Stimulated activated CD4-positive, alpha-beta T cell treated with anti-CD3 and anti-CD28 coated beads, Interleukin-15, amount 100 ng/mL, for 48 hours (primary cell): Measurements from ENCODE around the gene GRXCR2.
"Not testable (repeated sequence)": the region's sequence is repeated elsewhere in the genome, so short reads cannot be mapped to it uniquely, and the experiment has no call there.

Source experiments
- DNase-seq, 2 donors: peaks; one replicate each; pipeline ENCODE4 v3.0.0-alpha.2; 2020; ENCODE audit warnings: low read depth in 2 of 2

The GRXCR2 gene

GRCh38 chr5:145887217-145887616 is 14.4 kb upstream of the GRXCR2 start:
- DNase-seq = no peak

GRCh38 chr5:145874765-145875164 is 2.0 kb upstream of the GRXCR2 start:
- no peak for DNase-seq

DNA sequence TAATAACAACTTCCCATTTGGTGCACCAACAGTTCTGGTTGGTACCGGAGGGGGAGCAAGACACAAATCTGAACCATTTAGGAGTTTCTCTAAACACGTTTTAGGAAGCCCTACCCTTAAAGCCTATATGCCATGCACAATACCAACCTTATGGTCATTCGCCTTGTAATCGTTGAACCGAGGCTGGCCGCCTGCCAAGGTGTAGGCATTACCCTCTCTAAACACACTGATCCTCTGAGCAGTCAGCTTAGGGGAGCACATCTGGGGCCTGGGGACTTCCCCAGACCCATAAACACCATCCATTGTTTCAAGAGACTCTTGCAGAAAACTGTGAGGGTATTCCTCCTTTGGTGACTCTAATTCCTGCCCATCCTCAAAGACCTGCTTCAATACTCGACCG is 328 bp downstream of the GRXCR2 start:
- DNase-seq = no peak

- DNase-seq = no peak
Measured at GRCh38 chr5:145869753-145870152, 3.1 kb downstream of the GRXCR2 start.

DNA sequence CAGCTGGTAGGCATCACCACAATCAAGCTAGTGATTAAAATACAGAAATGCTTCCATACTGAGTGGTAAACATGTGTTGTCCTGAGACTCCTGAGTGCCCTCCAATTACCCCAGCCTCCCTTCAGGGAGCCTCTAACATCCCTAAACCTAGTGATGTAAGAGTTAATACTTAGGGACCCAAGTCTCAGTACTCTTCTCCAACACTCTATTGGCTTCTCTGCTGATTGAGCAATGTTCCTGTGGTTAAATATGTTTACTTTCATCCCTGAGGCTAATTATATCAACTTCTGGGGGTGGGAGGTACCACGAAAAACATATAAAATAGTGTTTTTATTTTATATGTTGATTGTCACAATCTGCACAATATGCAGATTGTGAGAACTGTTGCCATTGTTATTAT is 5.0 kb downstream of the GRXCR2 start:
- DNase-seq = no peak

DNA sequence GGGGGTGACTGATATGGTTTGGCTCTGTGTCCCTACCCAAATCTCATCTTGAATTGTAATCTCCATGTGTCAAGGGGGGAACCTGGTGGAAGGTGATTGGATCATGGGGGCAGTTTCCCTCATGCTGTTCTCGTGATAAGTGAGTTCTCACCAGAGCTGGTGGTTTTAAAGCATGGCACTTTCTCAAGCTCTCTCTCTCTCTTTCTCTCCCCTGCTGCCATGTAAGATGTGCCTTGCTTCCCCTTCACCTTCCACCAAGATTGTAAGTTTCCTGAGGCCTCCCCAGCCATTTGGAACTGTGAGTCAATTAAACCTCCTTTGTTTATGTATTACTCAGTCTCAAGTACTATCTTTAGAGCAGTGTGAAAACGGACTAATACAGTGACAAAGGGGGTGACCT is 8.4 kb downstream of the GRXCR2 start:
- DNase-seq = not testable (repeated sequence)

GRCh38 chr5:145863003-145863402 is 9.8 kb downstream of the GRXCR2 start:
- DNase-seq = no peak

- no peak for DNase-seq
Measured at GRCh38 chr5:145859897-145860296, 12.9 kb downstream of the GRXCR2 start.

DNA sequence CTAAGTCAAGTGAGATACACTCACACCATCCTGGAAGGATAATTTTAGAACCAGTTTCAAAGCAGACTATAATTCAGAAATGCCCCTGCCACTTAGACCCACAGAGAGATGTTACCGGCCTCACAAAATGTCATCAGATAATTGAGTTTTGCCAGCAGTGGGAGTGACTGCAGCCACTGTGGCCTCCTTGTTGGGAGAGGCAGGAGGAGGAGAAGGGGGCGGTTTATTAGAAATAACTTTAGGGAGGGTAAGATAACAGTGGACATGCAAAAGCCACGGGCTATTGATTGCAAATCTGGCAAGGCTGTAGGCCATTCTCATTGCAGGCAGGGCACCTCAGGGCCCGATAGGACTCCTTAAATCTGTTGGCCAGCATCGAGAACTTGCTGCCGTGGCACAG is 13.4 kb downstream of the GRXCR2 start:
- no peak for DNase-seq

GRCh38 chr5:145858959-145859358 is 13.9 kb downstream of the GRXCR2 start:
- no peak for DNase-seq

GRCh38 chr5:145856285-145856818 is 16.5 kb downstream of the GRXCR2 start:
- peak; percentile 12 to 19 for DNase-seq

DNA sequence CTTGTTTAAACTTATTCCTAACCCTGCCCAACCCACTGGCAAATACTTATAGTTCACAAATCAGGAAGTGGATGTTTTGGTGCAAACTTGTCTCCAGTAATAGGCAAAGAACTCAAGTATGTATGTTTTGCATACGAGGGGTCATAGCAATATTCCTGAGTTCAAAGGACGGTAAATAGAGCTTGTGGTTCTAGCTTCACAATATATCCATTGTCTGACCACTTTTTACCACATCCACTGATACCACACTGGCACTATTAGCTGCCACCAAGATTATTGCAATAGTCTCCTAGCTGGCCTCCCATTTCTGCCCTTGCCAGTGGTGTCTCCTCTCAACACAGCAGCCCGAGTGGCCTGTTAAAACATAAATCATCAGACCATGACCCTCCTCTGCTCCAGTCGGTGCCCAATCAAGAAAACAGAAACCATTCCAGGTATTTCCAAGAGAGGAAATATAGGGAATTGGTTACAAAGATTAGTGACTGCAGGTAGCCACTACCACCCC is 17.0 kb downstream of the GRXCR2 start:
- DNase-seq = no peak

DNA sequence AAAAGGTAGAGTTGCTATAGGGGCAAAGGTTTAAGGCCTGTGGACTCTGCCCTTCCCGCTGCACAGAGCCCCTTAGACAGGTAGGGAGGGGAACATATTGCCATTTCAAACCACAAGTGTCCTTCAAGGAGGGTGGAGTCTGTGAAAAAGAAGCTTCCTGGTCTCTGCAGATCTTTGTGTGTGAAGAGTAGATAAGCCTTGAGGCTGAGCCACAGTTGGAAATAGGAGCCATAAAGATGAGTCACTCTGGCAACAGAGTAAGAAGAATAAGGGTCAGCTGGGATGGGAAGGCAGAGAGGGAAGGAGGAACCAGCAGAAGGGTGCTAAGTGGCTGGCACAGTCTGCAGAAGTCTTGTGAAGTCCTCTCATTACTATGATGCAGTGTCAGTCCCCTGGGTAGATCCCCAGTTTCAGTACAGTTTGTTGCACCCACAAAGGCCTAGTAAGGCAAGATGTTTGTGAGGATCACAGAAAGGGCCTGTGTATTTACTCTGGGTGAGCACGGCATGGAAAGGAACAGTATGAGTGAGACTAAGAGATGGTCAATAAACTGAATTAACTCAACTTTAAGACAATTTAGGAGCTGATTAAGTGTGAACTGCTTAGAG is 18.1 kb downstream of the GRXCR2 start:
- DNase-seq = no peak

- no peak for DNase-seq
Measured at GRCh38 chr5:145853781-145854376, 18.9 kb downstream of the GRXCR2 start.

DNA sequence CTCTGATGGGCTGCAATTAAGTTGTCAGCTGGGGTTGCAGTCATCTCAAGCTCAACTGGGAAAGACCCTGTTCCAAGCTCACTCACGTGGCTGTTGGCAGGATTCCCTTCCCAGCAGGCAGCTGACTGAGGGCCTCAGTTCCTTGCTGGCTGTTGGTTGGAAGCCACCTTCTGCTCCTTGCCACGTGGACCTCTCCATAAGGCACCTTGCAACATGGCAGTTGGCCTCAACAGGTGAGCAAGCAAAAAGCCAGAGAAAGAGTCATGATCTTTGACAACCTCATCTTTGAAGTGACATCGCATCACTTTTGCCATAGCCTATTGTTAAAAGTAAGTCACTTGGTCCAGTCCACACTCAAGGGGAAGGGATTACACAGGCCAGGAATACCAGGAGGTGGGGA is 19.8 kb downstream of the GRXCR2 start:
- no peak for DNase-seq

DNA sequence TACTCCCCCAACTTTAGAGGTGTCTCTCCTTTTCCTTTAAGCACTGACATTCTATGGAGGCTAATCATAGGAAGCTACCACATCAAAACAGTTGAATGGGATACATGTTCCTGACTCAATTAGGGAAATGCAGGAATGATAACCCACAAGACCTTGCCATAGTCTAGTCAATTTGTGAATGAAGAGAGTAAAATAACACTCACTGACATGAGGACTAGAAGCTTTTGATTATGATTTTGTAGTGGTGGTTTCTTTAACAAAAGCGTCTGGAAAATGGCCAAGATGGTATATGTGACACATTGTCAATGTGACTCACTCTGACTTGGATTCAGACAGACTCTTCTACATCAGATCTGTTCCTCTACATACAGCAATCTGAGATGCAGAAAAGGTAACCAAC is 24.0 kb downstream of the GRXCR2 start:
- no peak for DNase-seq

DNA sequence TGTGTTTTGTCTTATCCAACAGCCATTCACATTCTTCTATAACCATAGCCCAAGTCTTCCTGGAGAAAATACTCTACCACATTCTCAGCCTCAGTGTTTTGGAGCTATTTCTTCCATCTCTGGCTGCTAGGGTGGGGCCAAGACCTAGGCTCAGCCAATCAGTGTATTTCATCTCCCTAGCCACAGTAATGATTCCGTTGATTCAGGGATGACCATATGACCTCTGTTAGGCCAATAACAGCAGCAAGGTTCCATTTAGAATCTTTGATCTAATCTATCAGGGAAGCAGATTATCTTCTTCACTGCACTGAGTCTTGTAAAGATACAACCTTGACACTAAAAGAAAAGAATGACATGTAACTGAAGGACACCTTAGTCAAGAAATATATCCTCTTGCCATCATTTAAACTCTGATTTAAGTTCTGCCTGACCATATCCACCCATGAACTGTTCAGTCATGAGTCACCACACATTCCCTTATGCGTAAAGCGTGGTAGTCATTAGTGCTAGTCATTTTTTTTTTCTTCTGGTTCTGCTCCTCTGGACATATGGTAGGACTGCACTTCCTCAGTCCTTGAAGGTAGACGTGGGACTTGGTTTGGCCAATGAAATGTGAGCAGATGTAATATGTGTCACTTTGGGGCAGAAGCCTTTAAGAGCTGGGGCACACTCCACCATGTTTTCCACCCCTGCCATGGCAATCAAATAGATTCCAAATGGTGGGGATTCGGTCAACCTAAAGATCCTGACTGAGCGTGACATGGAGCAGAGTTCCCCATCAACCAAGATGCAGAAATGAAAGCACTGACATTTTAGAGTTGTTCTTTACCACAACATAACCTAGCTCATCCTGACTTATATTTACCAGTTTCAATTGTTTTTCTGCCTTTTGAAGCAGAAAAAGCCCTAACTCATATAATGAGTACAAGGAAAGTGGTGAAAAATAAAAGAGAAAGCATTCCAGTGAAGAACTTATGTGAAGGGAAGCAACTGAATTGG is 25.0 kb downstream of the GRXCR2 start:
- no peak for DNase-seq

GRCh38 chr5:145846081-145846480 is 26.7 kb downstream of the GRXCR2 start:
- DNase-seq = no peak

- DNase-seq = no peak
Measured at GRCh38 chr5:145841299-145841698, 31.5 kb downstream of the GRXCR2 start.

DNA sequence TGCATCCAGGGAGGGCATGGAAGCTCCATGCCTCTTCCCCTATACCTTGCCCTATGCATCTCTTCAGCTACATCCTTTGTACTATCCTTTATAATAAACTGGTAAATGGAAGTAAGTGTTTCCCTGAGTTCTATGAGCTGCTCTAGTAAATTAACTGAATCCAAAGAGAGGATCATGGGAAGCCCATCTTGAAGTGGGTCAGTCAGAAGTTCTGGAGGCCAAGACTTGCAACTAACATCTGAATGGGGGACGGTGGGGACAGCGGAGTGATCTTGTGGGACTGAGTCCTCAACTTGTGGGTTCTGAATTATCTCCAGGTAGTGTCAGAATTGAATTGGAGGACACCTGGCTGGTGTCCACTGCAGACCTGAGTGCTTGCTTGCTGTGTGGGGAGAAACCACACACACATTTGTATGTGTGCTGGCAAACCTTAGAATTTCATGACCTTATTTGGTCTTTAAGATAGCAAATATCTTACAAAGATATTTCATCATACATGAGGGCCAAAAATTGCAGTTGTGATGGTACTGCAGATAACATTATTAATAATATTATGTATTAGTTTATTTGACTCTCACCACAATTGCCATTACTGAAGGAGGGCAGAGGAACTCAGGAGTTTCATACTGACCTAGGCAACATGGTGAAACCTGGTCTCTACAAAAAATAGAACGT is 32.2 kb downstream of the GRXCR2 start:
- DNase-seq = no peak

GRCh38 chr5:145838276-145838675 is 34.5 kb downstream of the GRXCR2 start:
- DNase-seq = no peak

- DNase-seq = not testable (repeated sequence)
Measured at GRCh38 chr5:145836241-145836640, 36.6 kb downstream of the GRXCR2 start.
